Pancreas (tissue), 10 donors: Measurements from ENCODE around the gene TRPM7. TPM values are rescaled to one million over a fixed set of nuclear protein-coding genes. Genes with fewer than 3 reads are reported as not detected.
"Not testable (repeated sequence)": the region's sequence is repeated elsewhere in the genome, so short reads cannot be mapped to it uniquely, and the experiment has no call there.

ENCODE experiments used
- ATAC-seq, 4 donors: fragments of 200-7000 bp; cut with Tn5 transposase; one replicate each; pipeline versions ENCODE4 v1.8.0 to v1.9.1; 2020; ENCODE audit warnings: mild to moderate bottlenecking in 4 of 4, moderate library complexity in 4 of 4
- DNase-seq, 6 donors: peaks; one replicate each; pipeline ENCODE4 v3.0.0-alpha.2; 2020
- FAIRE-seq: peaks from 2 replicates; lab custom pipeline; 2012; peaks lifted over from hg19 to GRCh38; lab: Jason Lieb, UNC
- H3K27ac ChIP-seq, 4 donors: fragments of 200-600 bp; sonication (generic); 1 replicate in 3 of 4; 2 replicates in 1 of 4; pipeline versions ENCODE4 v1.5.0 to v1.8.0; 2020
- H3K27me3 ChIP-seq, 4 donors: fragments of 200-600 bp; one replicate each; pipeline ENCODE4 v1.8.0; 2021
- H3K36me3 ChIP-seq, 3 donors: fragments of 200-600 bp; sonication (generic) in 1 of 3; one replicate each; pipeline versions ENCODE4 v1.5.0 to v1.8.0; 2020 to 2021
- H3K4me1 ChIP-seq, 3 donors: fragments of 200-600 bp; one replicate each; pipeline ENCODE4 v1.8.0; 2021
- H3K4me3 ChIP-seq, 4 donors: fragments of 200-600 bp; sonication (generic) in 2 of 4; one replicate each; pipeline versions ENCODE4 v1.5.0 to v1.8.0; 2020 to 2021
- H3K9me3 ChIP-seq, 4 donors: fragments of 200-600 bp; one replicate each; pipeline ENCODE4 v1.8.0; 2021
- CTCF ChIP-seq, 4 donors: fragments of 200-600 bp; sonication (generic) in 3 of 4; IDR thresholded peaks; one replicate each; pipeline versions ENCODE4 v1.5.0 to v1.8.0; 2021; ENCODE audit warnings: antibody characterized with exemption in 4 of 4
- WGBS, 2 donors: extraction: QIAGEN DNeasy Blood & Tissue Kit; methylation state at CpG; one replicate each; pipeline ENCODE4 v1.1.7; 2013; 5-methylcytosine and 5-hydroxymethylcytosine counted together
- intact Hi-C, 3 donors: fragments of 100-400 bp; cut with DNase I; formaldehyde crosslinking; loops; one replicate each; pipeline versions ENCODE4 v1.11.1 to v1.14.2; 2022
- polyA plus RNA-seq, 2 donors: library from polyadenylated mRNA; stranded (reverse); fragments of 200-250 nt; gene quantifications; one replicate each; pipeline ENCODE4 v1.2.3, GENCODE V29; 2013
- total RNA-seq, 6 donors: library from RNA; stranded (reverse); fragmentation: NEBNext Ultra II Directional in 4 of 6; extraction: Animal tissue kit (Norgen Biotek cat#: 25700) in 4 of 6; gene quantifications; one replicate each; pipeline versions ENCODE4 v1.2.1 to v1.2.4, GENCODE V29; 2021 to 2023
- donor health status: healthy with polysubstance abuse.
- donor health status: DM: no; HTN: no; CAD: no; lungs with moderate emphysema.
- donor health status: DM: no; HTN: no; CAD: no.
- donor health status: control.
- donor health status: control.
- donor health status: Bipolar disorder and iron deficiency.
- donor health status: DM: yes; HTN: yes; CAD: no.
- donor health status: DM: no; HTN: no; CAD: no.
- donor health status: DM: no; HTN: no; CAD: no.
- donor health status: DM: yes; HTN: yes; CAD: no.

TRPM7 gene
- total and polyA plus RNA-seq, 8 donors: 4.6 to 20.7 (median 13.9) TPM

DNA sequence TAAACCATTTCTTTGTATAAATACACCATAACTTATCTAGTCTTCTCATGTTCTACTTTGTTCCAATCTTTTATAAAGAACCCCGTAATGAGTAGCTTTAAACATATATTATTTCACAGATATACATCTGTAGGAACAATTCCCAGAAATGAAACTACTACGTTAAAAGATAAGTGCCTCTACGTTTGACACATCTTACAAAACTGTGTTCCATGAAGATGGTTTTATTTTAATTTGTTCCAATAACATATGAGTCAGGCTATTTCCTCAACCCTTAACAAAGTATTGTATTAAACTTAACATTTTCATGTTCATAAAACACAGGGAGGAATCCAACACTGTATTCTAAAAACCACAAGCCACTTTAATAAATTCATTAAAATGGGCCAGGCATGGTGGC, 52.9 kb downstream of the TRPM7 start:
- FAIRE-seq (no peak), ATAC-seq (no peak), DNase-seq (no peak)
- TF ChIP-seq CTCF (IDR thresholded peaks at IDR 0.05): no peak
- Histone ChIP-seq H3K27me3 (no peaks in the 10 kb centered on the region), H3K9me3 (no peaks in the 10 kb centered on the region), H3K4me3 (no peak overlapping the region), H3K4me1 (no peaks in the 10 kb centered on the region), H3K36me3 (peaks cover 0 to 48% (median 13%) of the 10 kb centered on the region in 3 donors), H3K27ac (no peak overlapping the region)
- intact Hi-C loops: no loop called here
- WGBS, 2 donors: 83 to 87% methylated on average over 3 of the region's 3 CpGs

- WGBS, 2 donors: 85 to 90% methylated on average over 5 of the region's 5 CpGs
- Histone ChIP-seq H3K4me1 (no peaks in the 10 kb centered on the region), H3K36me3 (peaks cover 0 to 25% (median 7%) of the 10 kb centered on the region in 3 donors), H3K27me3 (no peaks in the 10 kb centered on the region), H3K4me3 (no peak overlapping the region), H3K9me3 (no peaks in the 10 kb centered on the region), H3K27ac (no peak overlapping the region)
- no peak for TF ChIP-seq CTCF (IDR thresholded peaks at IDR 0.05)
- DNase-seq: no peak
- ATAC-seq: no peak
- intact Hi-C loops: no loop called here
- FAIRE-seq: no peak
Observed at GRCh38 chr15:50628421-50628820, 58.2 kb downstream of the TRPM7 start.

DNA sequence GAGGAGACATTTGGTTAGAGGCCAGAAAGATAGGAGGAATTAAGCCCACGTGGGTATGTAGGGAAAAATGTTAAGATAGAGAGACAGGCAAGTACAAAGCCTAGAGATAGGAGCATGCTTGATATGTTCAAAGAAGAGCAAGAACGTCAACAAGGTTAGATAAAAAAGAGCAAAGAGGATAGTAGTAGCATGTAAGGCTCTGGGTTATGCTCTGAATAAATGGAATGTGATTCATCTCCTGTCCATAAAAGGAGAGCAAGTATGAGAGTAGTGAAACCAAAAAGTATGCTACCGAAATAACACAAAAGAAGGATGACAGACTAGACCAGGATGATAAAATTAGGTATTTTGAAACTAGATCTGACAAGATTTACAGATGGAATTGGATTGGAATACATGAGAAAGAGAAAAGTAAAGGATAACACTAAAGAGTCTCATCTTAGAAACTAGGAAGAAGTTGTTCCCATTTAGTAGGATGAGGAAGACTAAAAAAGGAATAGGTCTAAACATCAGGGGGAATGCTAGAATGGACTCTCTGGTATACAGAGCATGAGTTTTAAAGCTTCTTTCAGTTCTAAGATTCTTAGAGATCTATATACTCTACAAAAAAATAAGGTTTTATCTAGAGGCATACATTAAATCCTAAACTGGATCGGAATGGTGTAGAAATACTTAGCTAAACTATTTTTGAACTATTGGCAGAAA, 59.1 kb downstream of the TRPM7 start:
- Histone ChIP-seq H3K4me1 (no peaks in the 10 kb centered on the region), H3K9me3 (no peaks in the 10 kb centered on the region), H3K36me3 (peaks cover 0 to 22% (median 7%) of the 10 kb centered on the region in 3 donors), H3K27me3 (no peaks in the 10 kb centered on the region), H3K27ac (no peak overlapping the region), H3K4me3 (no peak overlapping the region)
- no peak for TF ChIP-seq CTCF (IDR thresholded peaks at IDR 0.05)
- intact Hi-C loops: no loop called here
- no peak for FAIRE-seq
- WGBS, 2 donors: 76 to 78% methylated on average over 4 of the region's 4 CpGs
- ATAC-seq: no peak
- DNase-seq: no peak

- 85 to 94% methylated on average over 1 of the region's 1 CpG for WGBS, 2 donors
- Histone ChIP-seq H3K36me3 (peaks cover 0 to 11% (median 0%) of the 10 kb centered on the region in 3 donors), H3K4me3 (no peak overlapping the region), H3K4me1 (no peaks in the 10 kb centered on the region), H3K27me3 (no peaks in the 10 kb centered on the region), H3K9me3 (no peaks in the 10 kb centered on the region), H3K27ac (no peak overlapping the region)
- intact Hi-C loops: no loop called here
- DNase-seq (no peak), FAIRE-seq (no peak), ATAC-seq (no peak)
- no peak for TF ChIP-seq CTCF (IDR thresholded peaks at IDR 0.05)
Observed at GRCh38 chr15:50624616-50625168, 61.9 kb downstream of the TRPM7 start.

- H3K4me1 ChIP-seq, DNase-seq, H3K27ac ChIP-seq, H3K9me3 ChIP-seq, H3K4me3 ChIP-seq, H3K36me3 ChIP-seq, H3K27me3 ChIP-seq, intact Hi-C loops: not testable (repeated sequence)
- ATAC-seq: peak in 2 of 4 donors; percentile 47 to 62
- peak; percentile 17 for FAIRE-seq
- TF ChIP-seq CTCF (IDR thresholded peaks at IDR 0.05): peak in 2 of 4 donors; percentile 22 to 24
- WGBS, 2 donors: 86% methylated on average over 8 of the region's 8 CpGs
Observed at GRCh38 chr15:50622361-50622943, 64.1 kb downstream of the TRPM7 start.

DNA sequence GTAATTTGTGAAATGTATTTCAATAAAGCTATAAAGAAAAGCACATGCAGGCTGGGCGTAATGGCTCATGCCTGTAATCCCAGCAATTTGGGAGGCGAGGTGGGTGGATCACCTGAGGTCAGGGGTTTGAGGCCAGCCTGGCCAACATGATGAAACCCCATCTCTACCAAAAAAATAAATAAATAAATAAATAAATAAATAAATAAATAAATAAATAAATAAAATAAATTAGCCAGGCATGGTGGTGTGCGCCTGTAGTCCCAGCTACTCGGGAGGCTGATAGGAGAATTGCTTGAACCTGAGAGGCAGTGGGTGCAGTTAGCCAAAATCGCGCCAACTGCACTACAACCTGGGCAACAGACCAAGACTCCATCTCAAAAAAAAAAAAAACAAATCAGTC, 69.6 kb downstream of the TRPM7 start:
- intact Hi-C loops, DNase-seq, H3K9me3 ChIP-seq, H3K27ac ChIP-seq, H3K4me3 ChIP-seq, H3K27me3 ChIP-seq, ATAC-seq, FAIRE-seq, H3K4me1 ChIP-seq: not testable (repeated sequence)
- WGBS, 2 donors: 88 to 93% methylated on average over 6 of the region's 6 CpGs
- peaks cover 0 to 17% (median 0%) of the 10 kb centered on the region in 3 donors for H3K36me3 ChIP-seq

DNA sequence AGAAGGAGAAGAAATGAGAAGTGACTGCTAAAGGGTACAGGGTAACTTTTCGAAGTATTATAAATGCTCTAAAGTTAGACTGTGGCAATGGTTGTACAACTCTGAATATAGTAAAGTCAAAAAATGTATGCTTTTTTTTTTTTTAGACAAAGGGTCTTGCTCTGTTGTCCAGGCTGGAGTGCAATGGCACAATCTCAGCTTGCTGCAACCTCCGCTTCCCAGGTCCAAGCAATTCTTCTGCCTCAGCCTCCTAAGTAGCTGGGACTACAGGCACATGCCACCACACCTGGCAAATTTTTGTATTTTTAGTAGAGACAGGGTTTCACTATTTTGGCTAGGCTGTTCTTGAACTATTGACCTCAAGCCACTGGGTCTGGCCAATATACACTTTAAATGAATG, 70.0 kb downstream of the TRPM7 start:
- FAIRE-seq, H3K27ac ChIP-seq, H3K4me1 ChIP-seq, H3K27me3 ChIP-seq, intact Hi-C loops, ATAC-seq, H3K4me3 ChIP-seq, H3K9me3 ChIP-seq, DNase-seq: not testable (repeated sequence)
- 98 to 100% methylated on average over 2 of the region's 2 CpGs for WGBS, 2 donors
- H3K36me3 ChIP-seq: peaks cover 0 to 21% (median 0%) of the 10 kb centered on the region in 3 donors
